KOPT-K1 (cell line): ENCODE data around the gene KIFC3.
A peak's percentile ranks its signal among the peaks of the same experiment; 100 is the strongest.
"Not testable (repeated sequence)": the region's sequence is repeated elsewhere in the genome, so short reads cannot be mapped to it uniquely, and the experiment has no call there.

Source experiments
- H3K27ac ChIP-seq: fragments of 200-600 bp; sonication (generic); 2 replicates; pipeline ENCODE4 v1.5.1; 2016; ENCODE audit warnings: antibody characterized with exemption, mild to moderate bottlenecking, low read depth, low read length; ENCODE audit not compliant: poor library complexity, severe bottlenecking
- H3K36me3 ChIP-seq: fragments of 200-600 bp; sonication (generic); 2 replicates; pipeline ENCODE4 v1.5.1; 2017; ENCODE audit warnings: antibody characterized with exemption, mild to moderate bottlenecking, low read length, moderate library complexity; ENCODE audit not compliant: insufficient read depth
- H3K9me3 ChIP-seq: fragments of 200-600 bp; sonication (generic); 2 replicates; pipeline ENCODE4 v1.5.1; 2017; ENCODE audit warnings: antibody characterized with exemption, low read length, mild to moderate bottlenecking; ENCODE audit not compliant: insufficient read depth, poor library complexity, severe bottlenecking

Gene KIFC3

DNA sequence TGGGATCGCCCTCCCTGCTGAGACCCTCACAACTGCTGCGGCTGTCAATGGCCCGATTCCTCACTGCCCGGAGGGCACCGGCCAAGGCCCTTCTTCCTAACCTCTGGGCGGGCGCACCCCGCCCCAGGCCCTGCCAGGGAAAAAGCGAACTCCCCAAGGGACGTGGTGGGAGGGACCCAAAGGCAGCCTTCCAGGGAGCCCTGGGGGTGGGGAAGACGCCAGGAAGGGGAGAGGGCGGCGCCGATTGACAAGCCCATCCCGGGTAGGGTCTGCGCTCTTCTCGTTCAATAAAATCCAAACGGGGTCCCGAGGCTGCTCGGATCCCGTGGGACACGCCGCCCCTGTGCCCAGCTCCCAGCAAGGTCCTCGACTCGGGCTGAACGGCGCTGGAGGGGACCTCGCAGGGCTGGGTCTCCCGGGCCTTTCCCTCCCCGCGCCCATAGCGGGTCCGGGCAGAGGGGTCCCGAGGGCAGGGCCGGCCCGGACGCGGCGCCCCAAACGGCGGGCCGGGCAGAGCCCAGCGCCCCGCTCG is 416 bp downstream of the KIFC3 start:
- Histone ChIP-seq H3K36me3 (no peaks in the 10 kb centered on the region), H3K9me3 (no peaks in the 10 kb centered on the region), H3K27ac (no peak overlapping the region)

DNA sequence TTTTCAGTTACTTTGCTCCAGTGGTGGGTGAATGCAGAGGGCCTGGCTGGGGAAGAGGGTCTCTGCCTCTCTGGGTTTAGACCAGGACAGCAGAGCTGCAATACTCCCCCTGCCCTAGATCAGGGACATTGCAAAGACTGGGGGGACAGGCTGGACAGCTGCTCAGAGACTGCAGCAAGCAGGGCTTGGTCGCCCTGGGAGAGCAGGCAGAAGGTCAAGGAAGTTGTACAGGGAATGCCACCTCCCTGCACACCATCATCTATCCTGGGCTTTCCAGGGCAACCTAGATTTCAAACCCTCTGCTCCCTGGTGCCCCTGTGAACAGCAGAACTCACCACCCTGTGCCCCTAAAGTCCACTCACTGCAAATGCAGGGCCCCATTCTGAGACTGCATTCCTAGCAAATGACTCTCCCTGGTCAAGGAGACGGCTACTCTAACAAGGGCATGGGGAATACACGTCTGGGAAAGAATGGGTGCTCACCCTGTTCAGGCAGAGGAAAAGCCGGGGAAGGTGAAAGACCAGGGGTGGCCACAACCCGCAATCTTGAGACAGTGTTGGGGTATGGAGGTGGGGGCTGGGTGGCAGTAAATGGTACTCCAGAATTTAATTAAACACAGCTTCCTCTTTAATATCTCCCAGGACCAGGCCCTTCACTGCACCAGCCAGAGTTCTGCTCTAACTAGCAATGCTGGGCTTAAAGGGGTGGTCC is 1.0 kb downstream of the KIFC3 start:
- H3K9me3 ChIP-seq, result no peaks in the 10 kb centered on the region
- no peak overlapping the region for H3K27ac ChIP-seq
- no peaks in the 10 kb centered on the region for H3K36me3 ChIP-seq

DNA sequence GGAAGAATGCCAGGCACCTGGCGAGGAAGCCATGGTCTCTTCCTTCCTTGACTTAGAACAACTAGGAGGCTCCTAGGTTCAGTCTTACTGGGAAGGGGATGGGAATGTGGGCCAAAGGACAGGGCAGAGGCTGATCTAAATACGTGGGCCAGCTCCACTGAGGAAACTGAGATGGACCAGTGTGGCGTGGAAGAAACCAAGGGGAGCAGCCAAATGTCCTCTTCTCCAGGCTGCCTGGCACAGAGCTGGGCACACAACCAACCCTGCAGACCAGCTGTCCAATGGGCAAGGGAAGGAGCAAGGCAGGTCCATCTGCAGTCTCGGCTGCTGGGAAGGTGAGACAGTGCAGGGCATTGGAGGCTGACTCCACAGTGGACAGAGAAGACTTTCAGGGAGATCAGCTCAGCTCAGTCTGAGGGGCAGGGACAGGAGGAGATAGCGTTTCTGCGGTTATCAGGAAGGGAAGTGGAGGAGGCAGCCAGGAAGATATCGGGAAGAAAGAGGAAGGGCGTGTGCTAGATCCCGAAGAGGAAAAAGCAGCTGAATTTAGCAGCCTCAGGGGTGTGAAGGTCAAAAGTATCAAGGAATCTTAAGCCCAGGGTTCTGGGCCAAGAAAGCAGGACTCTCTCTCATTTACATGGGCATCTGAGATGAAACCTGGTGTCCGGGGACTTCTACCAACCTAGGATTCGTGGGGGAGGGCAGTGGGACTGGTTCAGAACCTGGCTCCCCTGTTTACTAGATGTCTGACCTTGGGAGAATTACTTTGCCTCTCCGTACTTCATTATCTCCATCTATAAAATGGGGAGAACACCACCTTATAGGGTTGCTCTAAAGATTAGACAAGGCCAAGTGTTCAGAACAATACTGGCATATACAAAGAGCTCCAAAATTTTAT is 1.8 kb downstream of the KIFC3 start:
- Histone ChIP-seq H3K27ac (no peak overlapping the region), H3K9me3 (no peaks in the 10 kb centered on the region), H3K36me3 (no peaks in the 10 kb centered on the region)

DNA sequence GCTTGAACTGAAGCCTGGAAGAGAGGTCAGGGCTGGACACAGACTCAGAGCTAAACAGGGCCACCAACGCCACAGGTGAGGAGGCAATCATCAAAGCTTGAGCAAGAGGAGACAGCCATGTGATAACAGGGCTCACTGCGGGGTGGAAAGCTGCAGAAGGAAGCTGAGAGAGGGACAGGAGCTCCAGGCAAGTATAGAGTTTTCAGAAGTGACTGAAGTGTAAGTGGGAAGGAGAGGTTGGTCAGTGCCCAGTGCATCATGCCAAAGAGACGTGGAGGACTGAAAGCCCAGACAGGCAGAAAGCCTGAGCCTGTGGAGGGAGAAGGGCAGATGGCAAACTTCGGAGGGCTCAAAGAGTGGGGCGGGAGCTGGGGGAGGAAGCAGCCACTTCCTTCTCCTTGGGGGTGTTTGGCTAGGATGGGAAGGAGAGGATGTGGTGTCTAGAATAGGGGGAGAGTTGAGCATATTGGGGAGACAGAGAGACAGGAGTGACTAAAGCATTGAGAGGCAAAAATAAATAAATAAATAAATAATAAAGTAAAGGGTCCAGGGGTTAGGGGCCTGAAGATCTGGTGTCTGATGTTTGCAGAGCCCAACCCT is 2.6 kb downstream of the KIFC3 start:
- peak overlapping the region; percentile 29 for H3K27ac ChIP-seq
- no peaks in the 10 kb centered on the region for H3K9me3 ChIP-seq
- H3K36me3 ChIP-seq, result no peaks in the 10 kb centered on the region

DNA sequence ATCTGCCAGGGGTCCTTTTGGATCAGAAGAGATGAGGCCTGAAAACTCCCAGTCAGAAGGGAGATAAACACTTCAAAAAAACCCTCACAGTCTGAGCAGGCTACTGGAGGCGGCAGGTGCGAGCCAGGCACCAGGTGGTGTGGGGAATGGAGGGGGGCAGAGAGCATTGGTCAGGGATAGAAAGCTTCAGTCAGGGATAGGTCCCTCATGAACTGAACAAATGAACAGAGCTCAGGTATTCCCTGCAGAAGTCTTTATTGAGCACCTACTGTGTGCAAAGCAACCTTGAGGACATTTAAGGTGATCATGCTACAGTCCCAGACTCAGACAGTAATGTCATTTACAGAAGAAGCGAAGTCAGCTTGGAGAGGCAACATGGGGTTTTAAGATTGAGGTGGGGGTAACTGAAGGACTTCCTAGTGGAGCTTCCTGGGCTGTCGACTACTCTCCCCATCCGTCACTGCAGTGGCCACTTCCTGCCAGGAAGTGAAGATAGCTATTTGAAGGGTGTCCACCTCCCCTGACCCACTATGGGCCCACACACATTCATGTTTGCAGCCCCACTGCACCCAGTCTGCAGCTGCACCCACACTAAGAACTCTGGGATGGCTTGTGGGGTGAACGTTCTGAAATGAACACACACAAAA is 3.2 kb downstream of the KIFC3 start:
- H3K27ac ChIP-seq, result peak overlapping the region; percentile 29
- H3K36me3 ChIP-seq, result no peaks in the 10 kb centered on the region
- no peaks in the 10 kb centered on the region for H3K9me3 ChIP-seq

DNA sequence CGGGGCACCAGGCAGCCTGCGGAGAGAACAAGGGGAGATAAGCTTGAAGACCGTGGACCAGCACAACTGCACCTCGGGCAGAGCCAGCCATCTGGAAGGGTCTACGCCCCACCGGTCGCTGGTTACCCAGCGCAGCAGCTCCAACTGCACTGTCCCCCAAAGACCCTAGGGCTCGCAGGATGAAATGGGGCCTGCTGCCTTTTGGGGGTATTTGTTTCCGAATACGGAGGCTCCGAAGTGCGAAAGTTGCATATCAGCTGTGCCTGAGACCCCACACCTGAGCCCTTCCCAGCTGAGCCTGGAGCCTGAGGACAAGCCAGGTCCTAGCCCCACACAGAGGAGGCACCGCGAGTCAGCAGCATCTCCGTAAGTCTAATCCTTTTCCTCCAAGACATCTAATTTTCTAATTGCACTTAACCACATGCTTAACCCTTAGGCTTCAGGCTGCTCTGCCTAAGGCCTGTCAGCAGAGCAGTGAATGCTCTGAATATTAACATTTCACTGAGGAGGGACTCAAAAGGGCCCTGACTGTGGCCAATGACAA is 4.0 kb downstream of the KIFC3 start:
- Histone ChIP-seq H3K9me3 (no peaks in the 10 kb centered on the region), H3K36me3 (no peaks in the 10 kb centered on the region), H3K27ac (no peak overlapping the region)

DNA sequence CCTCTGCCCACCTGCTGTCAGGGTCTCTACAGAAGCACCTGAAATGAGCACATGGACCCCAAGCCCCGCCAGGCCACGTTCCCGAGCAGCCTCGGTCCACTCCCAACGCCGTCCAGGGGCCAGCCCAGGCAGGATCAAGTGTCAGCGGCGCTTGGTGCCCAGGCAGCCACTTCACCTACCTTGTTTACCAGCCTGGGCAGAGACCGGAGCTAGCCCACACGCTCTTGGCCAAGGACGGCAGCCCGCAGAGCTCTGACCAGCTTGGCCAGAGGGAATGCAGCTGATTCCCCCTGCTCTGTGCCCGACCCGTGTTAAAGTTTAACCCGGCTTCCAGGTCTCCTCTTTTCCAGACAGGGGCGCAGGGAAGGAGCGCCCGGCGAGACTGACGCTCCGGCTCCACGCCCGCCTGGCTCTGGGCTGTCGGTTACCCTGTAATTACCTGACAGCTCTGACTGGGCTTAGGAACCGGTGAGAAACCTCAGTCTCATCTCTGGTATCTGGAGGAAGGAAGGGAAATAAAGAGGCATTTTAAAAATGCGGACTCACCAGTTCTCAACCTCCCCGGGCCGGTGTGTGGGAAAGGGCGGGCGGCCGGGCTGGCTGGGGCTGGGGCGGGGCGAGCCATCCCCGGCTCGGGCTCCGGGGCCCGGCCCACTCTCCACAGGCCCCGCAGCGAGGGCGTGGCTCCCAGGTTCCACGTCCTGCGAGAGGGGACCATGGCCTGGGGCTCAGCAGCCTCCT is 4.6 kb downstream of the KIFC3 start:
- no peak overlapping the region for H3K27ac ChIP-seq
- H3K9me3 ChIP-seq, result no peaks in the 10 kb centered on the region
- H3K36me3 ChIP-seq, result no peaks in the 10 kb centered on the region

DNA sequence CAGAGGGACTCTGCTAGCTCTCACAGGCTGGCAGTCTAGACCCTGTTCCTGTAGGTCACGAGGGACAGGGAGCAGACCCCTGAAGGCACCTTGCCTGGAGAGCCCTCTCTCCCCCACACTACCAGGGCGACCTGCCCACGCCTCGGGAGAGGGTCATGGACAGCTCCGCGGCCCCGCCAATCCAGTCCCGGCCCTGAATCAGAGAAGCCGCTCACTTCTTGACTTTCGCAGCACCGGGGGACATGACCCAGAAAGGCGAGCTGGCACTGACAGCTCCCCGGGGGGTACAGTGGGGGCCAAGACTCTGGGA is 5.1 kb downstream of the KIFC3 start:
- Histone ChIP-seq H3K36me3 (no peaks in the 10 kb centered on the region), H3K27ac (no peak overlapping the region), H3K9me3 (no peaks in the 10 kb centered on the region)

DNA sequence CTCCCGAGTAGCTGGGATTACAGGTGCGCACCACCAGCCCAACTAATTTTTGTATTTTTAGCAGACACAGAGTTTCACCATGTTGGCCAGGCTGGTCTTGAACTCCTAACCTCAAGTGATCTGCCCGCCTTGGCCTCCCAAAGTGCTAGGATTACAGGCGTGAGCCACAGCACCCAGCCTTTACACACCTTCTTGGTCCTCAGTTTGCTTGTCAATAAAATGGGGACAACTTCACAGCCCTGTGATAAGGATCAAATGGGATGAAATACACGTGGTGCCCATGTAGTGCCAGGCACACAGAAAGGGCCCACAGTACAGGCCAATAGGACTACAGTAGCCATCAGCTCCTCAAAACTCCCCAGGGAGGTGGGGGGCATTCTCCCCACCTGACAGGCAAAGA is 6.3 kb downstream of the KIFC3 start:
- H3K36me3 ChIP-seq, H3K9me3 ChIP-seq, H3K27ac ChIP-seq: not testable (repeated sequence)

DNA sequence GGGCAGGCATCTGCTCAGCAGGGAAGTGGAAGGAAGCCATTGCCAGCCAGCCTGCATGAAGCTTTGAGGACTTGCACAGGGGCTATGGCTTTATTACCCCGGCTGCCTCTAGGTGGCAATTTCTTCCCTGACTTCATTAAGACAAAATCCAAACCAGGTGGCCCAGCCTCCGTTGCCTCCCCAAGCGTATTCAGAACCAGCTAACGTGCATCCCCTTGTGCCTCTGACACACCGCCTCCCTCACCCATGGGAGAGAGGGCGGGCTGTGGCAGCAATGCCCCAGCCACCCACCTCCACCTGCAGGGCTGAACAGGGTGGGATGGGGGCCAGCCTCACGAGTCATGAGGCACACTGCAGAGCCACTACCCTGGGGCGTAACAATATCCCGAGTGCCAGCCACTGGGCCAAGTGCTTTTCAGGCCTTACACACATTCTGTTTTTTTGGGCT is 6.8 kb downstream of the KIFC3 start:
- no peak overlapping the region for H3K27ac ChIP-seq
- no peaks in the 10 kb centered on the region for H3K36me3 ChIP-seq
- H3K9me3 ChIP-seq, result no peaks in the 10 kb centered on the region

DNA sequence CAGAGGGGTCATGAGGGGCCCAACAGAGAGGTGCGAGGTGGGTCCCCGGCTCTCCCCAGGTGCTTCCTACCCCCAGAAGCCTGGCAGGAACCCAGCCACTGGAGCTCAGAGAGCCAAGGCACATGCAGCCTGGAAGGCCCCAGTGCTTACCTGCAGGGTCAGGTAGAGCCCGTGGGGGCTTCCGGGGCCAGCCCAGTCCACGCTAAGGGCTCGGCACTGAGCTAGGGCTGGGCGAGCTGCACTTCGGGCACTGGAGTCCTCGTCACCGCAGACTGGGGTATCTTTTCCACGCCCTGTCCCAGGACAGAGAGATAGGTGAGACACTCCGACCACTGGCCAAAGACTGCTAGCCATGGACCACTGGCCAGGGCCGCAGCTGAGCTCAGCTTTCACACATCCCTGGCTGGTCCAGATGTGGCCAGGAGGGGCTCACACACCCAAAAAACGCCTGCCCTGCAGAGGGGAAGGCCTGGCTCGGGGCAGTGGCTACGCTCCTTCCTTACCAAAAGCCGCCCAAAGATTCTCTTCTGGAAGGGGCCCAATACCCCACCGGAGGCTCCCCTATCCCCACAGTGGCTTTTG is 7.4 kb downstream of the KIFC3 start:
- H3K9me3 ChIP-seq, result no peaks in the 10 kb centered on the region
- H3K36me3 ChIP-seq, result no peaks in the 10 kb centered on the region

DNA sequence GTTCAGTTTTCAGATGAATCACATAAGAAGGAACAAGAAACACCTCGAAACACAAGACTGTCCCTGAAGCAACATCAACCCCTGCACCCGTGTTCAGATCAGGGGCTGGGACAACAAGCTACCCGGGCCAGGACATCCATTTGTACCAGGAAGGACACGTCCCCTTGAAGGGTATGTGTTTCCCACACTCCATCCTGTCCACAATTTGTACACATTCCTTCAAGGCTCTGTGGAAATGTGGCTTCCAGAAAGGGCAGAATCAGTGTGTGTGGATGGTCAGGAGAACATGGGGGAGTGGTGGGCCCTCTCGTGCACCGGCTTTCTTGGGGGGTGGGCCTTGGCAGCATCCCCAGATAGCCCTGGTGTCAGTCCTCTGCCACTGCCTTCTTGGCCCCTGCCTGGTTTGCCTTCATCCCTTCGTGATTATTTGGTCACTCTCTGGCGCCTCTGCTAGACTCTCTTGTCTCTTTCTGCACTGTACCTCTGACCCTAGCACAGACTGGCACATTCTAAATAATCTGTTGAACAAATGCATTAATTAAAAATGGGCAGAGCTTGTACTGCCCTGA is 10.3 kb downstream of the KIFC3 start:
- H3K27ac ChIP-seq, result peak overlapping the region; percentile 10
- H3K36me3 ChIP-seq, result no peaks in the 10 kb centered on the region
- H3K9me3 ChIP-seq, result no peaks in the 10 kb centered on the region

More for the DNA sequence above, 7.4 kb downstream of the KIFC3 start:
- H3K27ac ChIP-seq, result no peak overlapping the region

DNA sequence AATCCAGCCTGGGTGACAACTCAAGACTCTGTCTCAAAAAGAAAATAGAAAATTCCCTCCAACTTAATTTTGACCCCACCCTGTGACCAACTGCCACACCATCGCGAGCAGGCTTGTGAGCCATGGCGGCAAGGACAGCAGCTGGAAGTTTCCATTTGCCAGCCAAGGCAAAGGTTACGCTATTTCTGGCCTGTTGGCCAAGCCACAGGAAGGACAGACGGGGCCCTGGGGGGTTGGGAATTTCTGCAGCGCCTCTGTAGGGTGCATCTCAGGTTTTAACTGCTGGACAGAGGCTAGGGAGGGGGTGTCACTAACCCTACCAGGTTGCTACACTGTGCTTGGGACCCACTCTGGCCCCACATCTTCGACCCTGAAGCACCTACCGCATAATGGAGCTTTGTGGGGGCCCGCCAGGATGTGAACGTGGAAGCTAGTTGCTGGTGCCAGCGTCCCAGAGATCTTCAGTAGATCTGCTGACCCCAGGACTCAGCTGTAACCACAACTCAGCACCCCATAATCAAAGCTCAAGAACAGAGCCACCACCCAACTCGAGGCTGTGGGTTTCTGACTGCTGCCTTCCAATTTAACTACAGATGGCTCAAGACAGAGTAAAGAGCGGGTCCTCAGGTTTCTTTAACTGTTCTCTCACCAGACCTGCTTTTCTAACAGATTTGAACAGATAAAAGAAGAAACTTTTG is 10.9 kb downstream of the KIFC3 start:
- H3K36me3 ChIP-seq, result no peaks in the 10 kb centered on the region
- H3K27ac ChIP-seq, result peak overlapping the region; percentile 10
- no peaks in the 10 kb centered on the region for H3K9me3 ChIP-seq
